CD4-positive, alpha-beta T cell (primary cell): ENCODE measurements around the gene STX18. TPM values are rescaled to one million over a fixed set of nuclear protein-coding genes. Genes with fewer than 3 reads are reported as not detected.

Experiments used
- ATAC-seq: fragments of 200-7000 bp; cut with Tn5 transposase; one replicate; pipeline ENCODE4 v1.10.0; 2022; ENCODE audit warnings: mild to moderate bottlenecking; ENCODE audit not compliant: poor library complexity
- CTCF ChIA-PET: fragments of 350-600 bp; sonication (Branson Sonifier 250); formaldehyde crosslinking; loops from one replicate; lab custom pipeline; 2021; ENCODE audit warnings: antibody characterized with exemption, inconsistent platforms; lab: Charles Lee
- POLR2A ChIA-PET: fragments of 350-600 bp; sonication (Branson Sonifier 250); formaldehyde crosslinking; loops from one replicate; lab custom pipeline; 2021; ENCODE audit warnings: antibody characterized with exemption, inconsistent platforms; lab: Charles Lee
- DNase-seq, 14 experiments: peaks; one replicate each; pipeline ENCODE4 v3.0.0-alpha.2; 2013 to 2020; ENCODE audit warnings: mixed read lengths in 2 of 14
- H3K27ac ChIP-seq, 2 donors: one replicate each; pipeline versions ENCODE4 v1.5.1 to v1.7.0; 2013; ENCODE audit warnings: low read length in 2 of 2, low read depth in 1 of 2, mild to moderate bottlenecking in 1 of 2
- H3K27me3 ChIP-seq, 2 experiments: 1 replicate in 1 of 2; 2 replicates in 1 of 2; pipeline versions ENCODE4 v1.6.1 to v1.7.0; 2013; ENCODE audit warnings: low read length in 2 of 2, control low read depth in 1 of 2, mild to moderate bottlenecking in 1 of 2, moderate library complexity in 1 of 2; ENCODE audit not compliant: insufficient read depth in 2 of 2, control insufficient read depth in 1 of 2
- H3K36me3 ChIP-seq: one replicate; pipeline ENCODE4 v1.6.1; 2013; ENCODE audit warnings: low read length, control low read depth; ENCODE audit not compliant: insufficient read depth
- H3K4me1 ChIP-seq: one replicate; pipeline ENCODE4 v1.6.1; 2013; ENCODE audit warnings: low read length, control low read depth; ENCODE audit not compliant: insufficient read depth
- H3K4me3 ChIP-seq: one replicate; pipeline ENCODE4 v1.5.1; 2013; ENCODE audit warnings: mild to moderate bottlenecking, low read length, moderate library complexity
- H3K9me3 ChIP-seq, 2 experiments: 1 replicate in 1 of 2; 2 replicates in 1 of 2; pipeline versions ENCODE4 v1.6.1 to v1.7.0; 2013; ENCODE audit warnings: low read length in 2 of 2, mild to moderate bottlenecking in 2 of 2, control low read depth in 1 of 2, moderate library complexity in 1 of 2; ENCODE audit not compliant: control insufficient read depth in 1 of 2, insufficient read depth in 1 of 2
- H3K27ac Mint-ChIP-seq: one replicate; pipeline ENCODE4 v1.8.0; 2020; ENCODE audit warnings: mixed read lengths
- H3K27me3 Mint-ChIP-seq: one replicate; pipeline ENCODE4 v1.8.0; 2021; ENCODE audit warnings: mixed read lengths
- H3K36me3 Mint-ChIP-seq: one replicate; pipeline ENCODE4 v1.8.0; 2021; ENCODE audit warnings: low read depth, mixed read lengths
- H3K4me1 Mint-ChIP-seq: one replicate; pipeline ENCODE4 v1.8.0; 2021; ENCODE audit warnings: low read depth, mixed read lengths
- H3K4me3 Mint-ChIP-seq: one replicate; pipeline ENCODE4 v1.8.0; 2020; ENCODE audit warnings: mild to moderate bottlenecking, mixed read lengths
- H3K9me3 Mint-ChIP-seq: one replicate; pipeline ENCODE4 v1.8.0; 2020; ENCODE audit warnings: mixed read lengths
- intact Hi-C, 2 experiments: fragments of 100-400 bp; cut with DNase I in 1 of 2; cut with micrococcal nuclease in 1 of 2; formaldehyde crosslinking; loops; one replicate each; pipeline versions ENCODE4 v1.15.1 to v1.9.0; 2023 to 2025; cut with DNase I, micrococcal nuclease
- total RNA-seq, 174 experiments: library from RNA in 2 of 174; stranded (reverse) in 2 of 174; gene quantifications; one replicate each; pipeline ENCODE4 v1.2.3 and lab custom pipeline; 2021 to 2026
- TF ChIP-seq, protein P1 (sequence below): fragments of 200-600 bp; IDR thresholded peaks from one replicate; pipeline ENCODE4 v1.8.0; 2022; ENCODE audit warnings: antibody characterized with exemption, mild to moderate bottlenecking

STX18 gene
- total RNA-seq, 2 experiments from 2014 or later = 15.2 to 15.5 TPM

DNA sequence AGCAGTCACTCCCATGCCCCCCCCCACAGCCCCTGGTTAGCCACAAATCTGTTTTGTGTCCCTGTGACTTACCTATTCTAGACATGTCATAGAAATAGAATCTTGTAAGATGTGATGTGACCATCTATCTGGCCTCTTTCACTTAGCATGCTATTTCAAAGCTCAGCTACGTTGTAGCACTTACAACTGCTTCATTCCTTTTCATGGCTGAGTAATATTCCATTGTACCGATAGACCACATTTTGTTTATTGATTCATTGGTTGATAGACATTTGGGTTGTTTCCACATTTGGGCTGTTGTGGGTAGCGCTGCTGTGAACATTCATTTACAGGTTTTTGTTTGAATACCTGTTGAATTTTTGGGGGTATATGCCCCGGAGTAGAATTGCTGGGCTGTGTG is 143.4 kb downstream of the STX18 start:
- H3K4me1 Mint-ChIP-seq = peaks cover 5% of the 10 kb centered on the region
- intact Hi-C loops = no loop called here
- TF ChIP-seq, protein P1, sequence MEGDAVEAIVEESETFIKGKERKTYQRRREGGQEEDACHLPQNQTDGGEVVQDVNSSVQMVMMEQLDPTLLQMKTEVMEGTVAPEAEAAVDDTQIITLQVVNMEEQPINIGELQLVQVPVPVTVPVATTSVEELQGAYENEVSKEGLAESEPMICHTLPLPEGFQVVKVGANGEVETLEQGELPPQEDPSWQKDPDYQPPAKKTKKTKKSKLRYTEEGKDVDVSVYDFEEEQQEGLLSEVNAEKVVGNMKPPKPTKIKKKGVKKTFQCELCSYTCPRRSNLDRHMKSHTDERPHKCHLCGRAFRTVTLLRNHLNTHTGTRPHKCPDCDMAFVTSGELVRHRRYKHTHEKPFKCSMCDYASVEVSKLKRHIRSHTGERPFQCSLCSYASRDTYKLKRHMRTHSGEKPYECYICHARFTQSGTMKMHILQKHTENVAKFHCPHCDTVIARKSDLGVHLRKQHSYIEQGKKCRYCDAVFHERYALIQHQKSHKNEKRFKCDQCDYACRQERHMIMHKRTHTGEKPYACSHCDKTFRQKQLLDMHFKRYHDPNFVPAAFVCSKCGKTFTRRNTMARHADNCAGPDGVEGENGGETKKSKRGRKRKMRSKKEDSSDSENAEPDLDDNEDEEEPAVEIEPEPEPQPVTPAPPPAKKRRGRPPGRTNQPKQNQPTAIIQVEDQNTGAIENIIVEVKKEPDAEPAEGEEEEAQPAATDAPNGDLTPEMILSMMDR = no peak
- no peaks in the 10 kb centered on the region for H3K27me3 Mint-ChIP-seq
- ChIA-PET CTCF (no interaction called here), POLR2A (interaction anchor here (0.9 kb wide), 1 partner anchor 119 kb away, joined by 3 read pairs; no protein-coding TSS in a partner anchor)
- DNase-seq (no peak), ATAC-seq (no peak)
- no peaks in the 10 kb centered on the region for H3K9me3 Mint-ChIP-seq
- H3K4me3 Mint-ChIP-seq = no peak overlapping the region
- peaks cover 5% of the 10 kb centered on the region for H3K36me3 ChIP-seq
- H3K36me3 Mint-ChIP-seq = peaks cover 42% of the 10 kb centered on the region
- H3K9me3 ChIP-seq = peaks cover 4 to 5% of the 10 kb centered on the region in 2 experiments
- H3K4me3 ChIP-seq = no peak overlapping the region
- no peaks in the 10 kb centered on the region for H3K27me3 ChIP-seq
- no peaks in the 10 kb centered on the region for H3K4me1 ChIP-seq
- no peak overlapping the region for H3K27ac Mint-ChIP-seq
- H3K27ac ChIP-seq = no peak overlapping the region

DNA sequence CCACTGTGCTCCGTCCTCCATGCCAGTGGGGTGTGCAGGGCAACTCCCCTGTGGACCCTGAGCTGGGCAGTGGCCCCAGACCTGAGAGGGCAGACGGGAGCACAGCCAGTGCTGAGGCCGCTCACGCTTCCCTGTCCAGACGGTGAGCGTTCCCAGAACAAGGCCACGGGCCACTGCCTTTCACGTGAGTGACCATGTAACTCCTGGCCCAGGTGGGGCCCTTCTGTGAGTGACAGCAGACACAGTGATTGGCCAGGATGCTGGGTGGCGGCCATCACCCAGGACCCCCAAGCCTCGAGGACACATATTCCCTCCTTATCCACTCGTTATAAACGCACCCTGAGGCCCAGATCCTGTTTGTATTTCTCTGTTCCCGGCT is 144.4 kb downstream of the STX18 start:
- peaks cover 7% of the 10 kb centered on the region for H3K36me3 ChIP-seq
- H3K9me3 ChIP-seq = peaks cover 4 to 5% of the 10 kb centered on the region in 2 experiments
- DNase-seq = no peak
- Mint-ChIP-seq H3K4me1 (peaks cover 5% of the 10 kb centered on the region), H3K4me3 (no peak overlapping the region), H3K36me3 (peaks cover 34% of the 10 kb centered on the region), H3K27ac (no peak overlapping the region), H3K27me3 (no peaks in the 10 kb centered on the region), H3K9me3 (no peaks in the 10 kb centered on the region)
- no peaks in the 10 kb centered on the region for H3K4me1 ChIP-seq
- H3K27me3 ChIP-seq = no peaks in the 10 kb centered on the region
- TF ChIP-seq, protein P1 = no peak
- intact Hi-C loops = no loop called here
- POLR2A ChIA-PET = no interaction called here
- no peak for ATAC-seq
- no peak overlapping the region for H3K4me3 ChIP-seq
- CTCF ChIA-PET = no interaction called here
- H3K27ac ChIP-seq = no peak overlapping the region

DNA sequence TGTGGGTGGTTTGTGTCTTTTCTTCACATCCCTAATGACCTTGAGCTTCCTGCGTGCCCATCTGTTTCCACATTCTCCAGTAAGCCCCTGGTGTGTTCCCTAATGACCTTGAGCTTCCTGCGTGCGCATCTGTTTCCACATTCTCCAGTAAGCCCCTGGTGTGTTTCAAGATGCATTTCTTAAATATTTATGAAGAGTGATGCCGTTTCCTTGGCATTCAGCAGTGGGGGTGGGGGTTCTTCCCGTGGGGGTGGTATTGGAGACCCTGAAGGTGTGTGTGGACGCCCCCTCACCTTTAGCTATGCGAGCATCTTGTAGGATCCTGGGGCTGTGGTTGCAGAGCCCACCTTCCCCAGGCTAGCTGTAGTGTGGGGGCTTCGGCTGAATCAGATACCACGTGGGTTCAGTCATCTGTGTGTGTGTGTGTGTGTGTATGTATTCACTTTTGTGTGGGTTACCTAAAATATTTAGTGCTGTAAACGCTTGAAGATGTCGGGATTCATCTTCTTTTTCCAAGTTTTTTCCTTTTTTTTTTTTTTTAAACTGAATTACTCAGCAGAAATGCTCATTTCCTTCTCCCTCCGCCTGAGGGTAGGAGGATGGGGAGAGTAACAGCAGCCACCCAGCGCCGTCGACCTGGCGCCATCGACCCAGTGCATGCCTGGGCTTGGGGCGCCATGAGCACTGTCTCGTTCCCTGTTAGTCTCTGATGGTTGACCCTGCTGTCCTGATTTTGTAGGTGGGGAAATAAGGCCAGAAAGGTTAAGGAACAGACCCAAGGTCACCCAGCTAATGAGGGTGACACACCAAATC is 145.0 kb downstream of the STX18 start:
- Histone ChIP-seq H3K27ac (no peak overlapping the region), H3K4me3 (no peak overlapping the region), H3K9me3 (peaks cover 4 to 5% of the 10 kb centered on the region in 2 experiments), H3K36me3 (peaks cover 9% of the 10 kb centered on the region), H3K4me1 (no peaks in the 10 kb centered on the region), H3K27me3 (no peaks in the 10 kb centered on the region)
- TF ChIP-seq, protein P1 = no peak
- peaks cover 5% of the 10 kb centered on the region for H3K4me1 Mint-ChIP-seq
- no peaks in the 10 kb centered on the region for H3K9me3 Mint-ChIP-seq
- POLR2A ChIA-PET = no interaction called here
- ATAC-seq (no peak), DNase-seq (no peak)
- intact Hi-C loops = no loop called here
- CTCF ChIA-PET = no interaction called here
- H3K4me3 Mint-ChIP-seq = no peak overlapping the region
- H3K27ac Mint-ChIP-seq = no peak overlapping the region
- peaks cover 37% of the 10 kb centered on the region for H3K36me3 Mint-ChIP-seq
- H3K27me3 Mint-ChIP-seq = no peaks in the 10 kb centered on the region
